ENCODE data around the gene PRR16. TPM values are rescaled to one million over a fixed set of nuclear protein-coding genes. Genes with fewer than 3 reads are reported as not detected.

The PRR16 gene
- polyA plus RNA-seq, 4 donors: 2.4 to 3.0 (median 2.7) TPM; not detected in 1

DNA sequence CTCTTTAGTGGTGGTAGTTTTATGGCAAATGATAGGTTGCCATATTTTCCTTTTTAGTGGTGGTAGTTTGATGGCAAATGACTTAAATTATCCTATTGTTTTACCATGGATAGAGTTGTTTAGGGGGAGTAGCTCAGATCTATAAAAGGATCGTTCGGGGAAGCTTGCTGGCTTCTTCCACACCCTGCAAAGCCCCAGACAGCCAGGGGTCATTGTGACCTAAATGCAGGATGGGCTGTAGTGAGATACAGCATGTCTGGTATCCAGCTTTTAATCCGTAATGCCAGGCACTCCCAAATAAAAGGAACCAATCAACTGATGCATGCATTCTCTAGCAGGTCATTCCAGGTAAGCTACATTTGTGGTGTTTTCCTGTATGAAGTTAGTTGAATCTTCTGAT, 67.1 kb downstream of the PRR16 start:
- FAIRE-seq (no peak), DNase-seq (no peak)
- H3K27ac ChIP-seq (ENCODE audit: low read depth in 1 of 3, low read length in 2 of 3): no peak overlapping the region
- H3K27me3 ChIP-seq (ENCODE audit: control insufficient read depth in 3 of 3, insufficient read depth in 3 of 3, low read length in 3 of 3): no peaks in the 10 kb centered on the region
- H3K36me3 ChIP-seq (ENCODE audit: control insufficient read depth in 3 of 3, insufficient read depth in 2 of 3, low read depth in 1 of 3, low read length in 3 of 3): no peaks in the 10 kb centered on the region
- H3K9me3 ChIP-seq (ENCODE audit: control insufficient read depth in 2 of 2, insufficient read depth in 1 of 2, low read depth in 1 of 2, low read length in 1 of 2): no peaks in the 10 kb centered on the region
- WGBS, 3 donors: 39 to 66% (median 63%) methylated on average over 3 of the region's 3 CpGs
- H3K4me3 ChIP-seq (ENCODE audit: low read depth in 1 of 3, low read length in 3 of 3): no peak overlapping the region
- no peaks in the 10 kb centered on the region for H3K4me1 ChIP-seq (ENCODE audit: control insufficient read depth in 3 of 3, insufficient read depth in 2 of 3, low read depth in 1 of 3, low read length in 2 of 3)

- Histone ChIP-seq H3K27me3 (ENCODE audit: control insufficient read depth in 3 of 3, insufficient read depth in 3 of 3, low read length in 3 of 3) (no peaks in the 10 kb centered on the region), H3K4me1 (ENCODE audit: control insufficient read depth in 3 of 3, insufficient read depth in 2 of 3, low read depth in 1 of 3, low read length in 2 of 3) (no peaks in the 10 kb centered on the region), H3K36me3 (ENCODE audit: control insufficient read depth in 3 of 3, insufficient read depth in 2 of 3, low read depth in 1 of 3, low read length in 3 of 3) (no peaks in the 10 kb centered on the region), H3K9me3 (ENCODE audit: control insufficient read depth in 2 of 2, insufficient read depth in 1 of 2, low read depth in 1 of 2, low read length in 1 of 2) (no peaks in the 10 kb centered on the region), H3K27ac (ENCODE audit: low read depth in 1 of 3, low read length in 2 of 3) (no peak overlapping the region), H3K4me3 (ENCODE audit: low read depth in 1 of 3, low read length in 3 of 3) (no peak overlapping the region)
- DNase-seq (no peak), FAIRE-seq (no peak)
- 38 to 51% (median 42%) methylated on average over 5 of the region's 5 CpGs for WGBS, 3 donors
These were observed 68.7 kb downstream of the PRR16 start for GRCh38 chr5:120532835-120533234.

GRCh38 chr5:120533581-120533980, 69.5 kb downstream of the PRR16 start:
- H3K4me1 ChIP-seq (ENCODE audit: control insufficient read depth in 3 of 3, insufficient read depth in 2 of 3, low read depth in 1 of 3, low read length in 2 of 3): no peaks in the 10 kb centered on the region
- DNase-seq (no peak), FAIRE-seq (no peak)
- H3K27ac ChIP-seq (ENCODE audit: low read depth in 1 of 3, low read length in 2 of 3): no peak overlapping the region
- H3K36me3 ChIP-seq (ENCODE audit: control insufficient read depth in 3 of 3, insufficient read depth in 2 of 3, low read depth in 1 of 3, low read length in 3 of 3): no peaks in the 10 kb centered on the region
- no peak overlapping the region for H3K4me3 ChIP-seq (ENCODE audit: low read depth in 1 of 3, low read length in 3 of 3)
- 58 to 80% (median 71%) methylated on average over 3 of the region's 3 CpGs for WGBS, 3 donors
- no peaks in the 10 kb centered on the region for H3K9me3 ChIP-seq (ENCODE audit: control insufficient read depth in 2 of 2, insufficient read depth in 1 of 2, low read depth in 1 of 2, low read length in 1 of 2)
- no peaks in the 10 kb centered on the region for H3K27me3 ChIP-seq (ENCODE audit: control insufficient read depth in 3 of 3, insufficient read depth in 3 of 3, low read length in 3 of 3)

DNA sequence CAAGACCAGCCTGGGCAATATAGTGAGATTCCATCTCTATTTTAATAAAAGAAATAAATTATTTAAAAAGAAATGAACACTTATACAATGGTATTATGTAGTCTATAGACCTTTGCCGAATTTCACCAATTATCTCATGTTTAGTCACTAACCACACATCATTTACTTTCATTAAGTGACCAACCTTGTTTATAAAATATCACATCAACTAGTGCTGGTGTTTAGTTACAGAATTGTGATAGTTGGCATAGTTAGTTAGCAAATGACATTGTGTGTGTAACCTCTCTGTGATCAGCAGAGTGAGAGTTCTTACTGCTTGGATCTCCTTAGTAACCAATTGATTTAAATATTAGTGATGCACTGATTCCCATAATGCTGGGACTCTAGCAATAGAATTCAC, 71.8 kb downstream of the PRR16 start:
- Histone ChIP-seq H3K27me3 (ENCODE audit: control insufficient read depth in 3 of 3, insufficient read depth in 3 of 3, low read length in 3 of 3) (no peaks in the 10 kb centered on the region), H3K36me3 (ENCODE audit: control insufficient read depth in 3 of 3, insufficient read depth in 2 of 3, low read depth in 1 of 3, low read length in 3 of 3) (no peaks in the 10 kb centered on the region), H3K4me1 (ENCODE audit: control insufficient read depth in 3 of 3, insufficient read depth in 2 of 3, low read depth in 1 of 3, low read length in 2 of 3) (no peaks in the 10 kb centered on the region), H3K9me3 (ENCODE audit: control insufficient read depth in 2 of 2, insufficient read depth in 1 of 2, low read depth in 1 of 2, low read length in 1 of 2) (no peaks in the 10 kb centered on the region), H3K27ac (ENCODE audit: low read depth in 1 of 3, low read length in 2 of 3) (no peak overlapping the region), H3K4me3 (ENCODE audit: low read depth in 1 of 3, low read length in 3 of 3) (no peak overlapping the region)
- 63 to 82% (median 72%) methylated on average over 1 of the region's 1 CpG for WGBS, 3 donors
- no peak for DNase-seq
- no peak for FAIRE-seq

- H3K36me3 ChIP-seq (ENCODE audit: control insufficient read depth in 3 of 3, insufficient read depth in 2 of 3, low read depth in 1 of 3, low read length in 3 of 3): no peaks in the 10 kb centered on the region
- no peaks in the 10 kb centered on the region for H3K4me1 ChIP-seq (ENCODE audit: control insufficient read depth in 3 of 3, insufficient read depth in 2 of 3, low read depth in 1 of 3, low read length in 2 of 3)
- no peak for FAIRE-seq
- DNase-seq: no peak
- no peak overlapping the region for H3K4me3 ChIP-seq (ENCODE audit: low read depth in 1 of 3, low read length in 3 of 3)
- H3K9me3 ChIP-seq (ENCODE audit: control insufficient read depth in 2 of 2, insufficient read depth in 1 of 2, low read depth in 1 of 2, low read length in 1 of 2): no peaks in the 10 kb centered on the region
- no peaks in the 10 kb centered on the region for H3K27me3 ChIP-seq (ENCODE audit: control insufficient read depth in 3 of 3, insufficient read depth in 3 of 3, low read length in 3 of 3)
- H3K27ac ChIP-seq (ENCODE audit: low read depth in 1 of 3, low read length in 2 of 3): no peak overlapping the region
- 79 to 89% (median 79%) methylated on average over 2 of the region's 2 CpGs for WGBS, 3 donors
These were observed 74.0 kb downstream of the PRR16 start for GRCh38 chr5:120538149-120538548.

- DNase-seq: no peak
- Histone ChIP-seq H3K27ac (ENCODE audit: low read depth in 1 of 3, low read length in 2 of 3) (no peak overlapping the region), H3K27me3 (ENCODE audit: control insufficient read depth in 3 of 3, insufficient read depth in 3 of 3, low read length in 3 of 3) (no peaks in the 10 kb centered on the region), H3K4me3 (ENCODE audit: low read depth in 1 of 3, low read length in 3 of 3) (no peak overlapping the region), H3K9me3 (ENCODE audit: control insufficient read depth in 2 of 2, insufficient read depth in 1 of 2, low read depth in 1 of 2, low read length in 1 of 2) (no peaks in the 10 kb centered on the region), H3K4me1 (ENCODE audit: control insufficient read depth in 3 of 3, insufficient read depth in 2 of 3, low read depth in 1 of 3, low read length in 2 of 3) (no peaks in the 10 kb centered on the region), H3K36me3 (ENCODE audit: control insufficient read depth in 3 of 3, insufficient read depth in 2 of 3, low read depth in 1 of 3, low read length in 3 of 3) (no peaks in the 10 kb centered on the region)
- FAIRE-seq: no peak
- WGBS, 3 donors: 70 to 75% (median 70%) methylated on average over 2 of the region's 2 CpGs
These were observed 74.5 kb downstream of the PRR16 start for GRCh38 chr5:120538644-120539043.

GRCh38 chr5:120539471-120539870, 75.4 kb downstream of the PRR16 start:
- no peak for FAIRE-seq

GRCh38 chr5:120540097-120540496, 76.0 kb downstream of the PRR16 start:
- Histone ChIP-seq H3K27me3 (ENCODE audit: control insufficient read depth in 3 of 3, insufficient read depth in 3 of 3, low read length in 3 of 3) (no peaks in the 10 kb centered on the region), H3K4me3 (ENCODE audit: low read depth in 1 of 3, low read length in 3 of 3) (no peak overlapping the region), H3K9me3 (ENCODE audit: control insufficient read depth in 2 of 2, insufficient read depth in 1 of 2, low read depth in 1 of 2, low read length in 1 of 2) (no peaks in the 10 kb centered on the region), H3K4me1 (ENCODE audit: control insufficient read depth in 3 of 3, insufficient read depth in 2 of 3, low read depth in 1 of 3, low read length in 2 of 3) (no peaks in the 10 kb centered on the region), H3K36me3 (ENCODE audit: control insufficient read depth in 3 of 3, insufficient read depth in 2 of 3, low read depth in 1 of 3, low read length in 3 of 3) (no peaks in the 10 kb centered on the region), H3K27ac (ENCODE audit: low read depth in 1 of 3, low read length in 2 of 3) (no peak overlapping the region)
- FAIRE-seq: no peak
- WGBS, 3 donors: 59 to 70% (median 68%) methylated on average over 2 of the region's 2 CpGs
- DNase-seq: no peak

More at GRCh38 chr5:120539471-120539870, 75.4 kb downstream of the PRR16 start:
- Histone ChIP-seq H3K4me1 (ENCODE audit: control insufficient read depth in 3 of 3, insufficient read depth in 2 of 3, low read depth in 1 of 3, low read length in 2 of 3) (no peaks in the 10 kb centered on the region), H3K9me3 (ENCODE audit: control insufficient read depth in 2 of 2, insufficient read depth in 1 of 2, low read depth in 1 of 2, low read length in 1 of 2) (no peaks in the 10 kb centered on the region), H3K36me3 (ENCODE audit: control insufficient read depth in 3 of 3, insufficient read depth in 2 of 3, low read depth in 1 of 3, low read length in 3 of 3) (no peaks in the 10 kb centered on the region), H3K27ac (ENCODE audit: low read depth in 1 of 3, low read length in 2 of 3) (no peak overlapping the region), H3K27me3 (ENCODE audit: control insufficient read depth in 3 of 3, insufficient read depth in 3 of 3, low read length in 3 of 3) (no peaks in the 10 kb centered on the region), H3K4me3 (ENCODE audit: low read depth in 1 of 3, low read length in 3 of 3) (no peak overlapping the region)
- WGBS, 3 donors: 21 to 72% (median 51%) methylated on average over 1 of the region's 1 CpG
- DNase-seq: no peak

DNA sequence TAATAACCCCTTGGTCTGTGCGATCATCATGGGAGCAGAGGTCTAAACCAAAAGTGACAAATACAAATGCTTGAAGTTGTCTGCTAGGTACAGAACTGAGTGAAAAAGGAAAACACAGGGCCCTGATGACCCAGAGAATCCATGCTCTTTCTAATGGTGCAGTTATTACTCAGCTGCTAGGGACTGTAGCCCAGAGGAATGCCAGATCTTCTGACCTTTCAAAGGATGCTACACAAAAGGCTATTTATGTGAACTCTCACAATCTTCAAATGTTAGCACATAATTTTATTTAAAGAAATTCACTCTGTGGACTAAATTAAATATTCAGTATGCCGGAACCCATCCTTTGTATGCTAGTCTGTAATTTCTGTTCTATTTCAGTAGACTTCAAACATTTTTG, 79.9 kb downstream of the PRR16 start:
- 89 to 97% (median 96%) methylated on average over 2 of the region's 2 CpGs for WGBS, 3 donors
- no peaks in the 10 kb centered on the region for H3K4me1 ChIP-seq (ENCODE audit: control insufficient read depth in 3 of 3, insufficient read depth in 2 of 3, low read depth in 1 of 3, low read length in 2 of 3)
- FAIRE-seq (no peak), DNase-seq (no peak)
- no peak overlapping the region for H3K4me3 ChIP-seq (ENCODE audit: low read depth in 1 of 3, low read length in 3 of 3)
- H3K9me3 ChIP-seq (ENCODE audit: control insufficient read depth in 2 of 2, insufficient read depth in 1 of 2, low read depth in 1 of 2, low read length in 1 of 2): no peaks in the 10 kb centered on the region
- no peak overlapping the region for H3K27ac ChIP-seq (ENCODE audit: low read depth in 1 of 3, low read length in 2 of 3)
- no peaks in the 10 kb centered on the region for H3K27me3 ChIP-seq (ENCODE audit: control insufficient read depth in 3 of 3, insufficient read depth in 3 of 3, low read length in 3 of 3)
- no peaks in the 10 kb centered on the region for H3K36me3 ChIP-seq (ENCODE audit: control insufficient read depth in 3 of 3, insufficient read depth in 2 of 3, low read depth in 1 of 3, low read length in 3 of 3)
